Eye (tissue), 1 donor: Measurements from ENCODE around the gene NINJ1.

Experiments
- DNase-seq: peaks from one replicate; pipeline ENCODE4 v3.0.0-alpha.2; 2015

The NINJ1 gene

DNA sequence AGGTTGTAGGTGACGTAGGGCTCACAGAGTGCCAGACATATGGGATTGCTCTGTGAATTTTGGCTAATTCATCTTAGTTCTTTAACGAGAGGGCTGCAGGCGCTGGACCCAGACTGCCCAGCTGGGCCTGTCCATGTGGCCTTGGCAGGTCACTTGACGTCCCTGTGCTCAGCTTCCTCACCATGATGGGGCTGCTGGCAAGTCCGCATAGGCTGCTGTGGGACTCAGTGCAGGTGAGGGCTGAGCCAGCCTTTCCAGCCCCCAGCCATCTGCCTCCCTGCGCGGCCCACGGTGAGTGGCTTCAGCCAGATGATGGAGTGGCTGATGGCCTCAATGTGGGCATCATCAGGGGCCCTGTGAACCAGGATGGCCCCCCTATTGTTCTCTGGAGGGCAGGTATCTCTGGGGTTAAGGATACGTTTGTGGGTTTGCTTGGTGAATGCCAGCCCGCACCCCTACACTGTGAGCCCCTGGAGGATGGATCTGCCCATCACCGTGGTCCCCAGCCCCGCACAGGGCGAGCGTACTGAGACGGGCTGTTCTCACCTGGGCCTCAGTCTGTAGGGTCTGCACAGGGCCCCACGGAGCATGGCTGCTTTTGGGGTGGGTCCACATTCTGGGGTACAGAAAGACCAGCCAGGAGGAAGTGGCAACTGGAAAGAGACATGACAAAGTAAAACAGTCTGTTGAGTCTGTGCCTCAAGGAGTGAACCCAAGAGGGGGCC lies 34.3 kb downstream of the NINJ1 start:
- no peak for DNase-seq

DNA sequence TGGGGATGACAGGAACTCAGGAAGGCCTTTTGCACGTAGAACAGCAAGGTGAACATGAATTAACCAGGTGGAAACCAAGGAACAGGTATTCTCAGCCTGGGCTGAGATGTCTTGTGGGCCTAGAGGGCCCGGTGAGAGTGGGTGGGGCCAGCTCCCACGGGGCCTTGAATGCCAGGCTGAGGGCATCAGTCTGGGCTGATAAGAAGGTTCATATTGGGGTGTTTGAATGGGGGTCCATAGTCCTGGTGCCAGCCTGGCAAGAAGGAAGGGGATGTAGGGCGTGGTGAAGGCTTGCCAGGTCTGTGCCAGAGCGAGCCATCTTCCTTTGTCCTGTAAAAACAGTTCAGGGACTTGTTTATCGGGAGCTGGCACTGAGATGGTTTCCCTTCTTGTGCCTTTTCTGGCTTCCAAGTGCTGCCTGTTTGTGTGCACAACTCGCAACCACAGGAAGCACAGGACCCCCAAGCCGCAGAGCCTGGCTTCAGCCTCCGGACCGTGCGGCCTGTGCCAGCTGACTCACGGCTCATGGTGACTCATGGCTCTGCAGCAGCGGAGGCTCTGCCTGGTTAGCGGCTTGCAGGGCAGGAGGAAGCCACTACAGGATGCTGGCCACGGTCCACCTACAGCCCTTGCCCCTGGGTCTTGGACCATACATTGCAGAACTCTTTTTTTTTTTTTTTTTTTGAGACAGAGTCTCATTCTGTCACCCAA lies 35.7 kb downstream of the NINJ1 start:
- no peak for DNase-seq

DNA sequence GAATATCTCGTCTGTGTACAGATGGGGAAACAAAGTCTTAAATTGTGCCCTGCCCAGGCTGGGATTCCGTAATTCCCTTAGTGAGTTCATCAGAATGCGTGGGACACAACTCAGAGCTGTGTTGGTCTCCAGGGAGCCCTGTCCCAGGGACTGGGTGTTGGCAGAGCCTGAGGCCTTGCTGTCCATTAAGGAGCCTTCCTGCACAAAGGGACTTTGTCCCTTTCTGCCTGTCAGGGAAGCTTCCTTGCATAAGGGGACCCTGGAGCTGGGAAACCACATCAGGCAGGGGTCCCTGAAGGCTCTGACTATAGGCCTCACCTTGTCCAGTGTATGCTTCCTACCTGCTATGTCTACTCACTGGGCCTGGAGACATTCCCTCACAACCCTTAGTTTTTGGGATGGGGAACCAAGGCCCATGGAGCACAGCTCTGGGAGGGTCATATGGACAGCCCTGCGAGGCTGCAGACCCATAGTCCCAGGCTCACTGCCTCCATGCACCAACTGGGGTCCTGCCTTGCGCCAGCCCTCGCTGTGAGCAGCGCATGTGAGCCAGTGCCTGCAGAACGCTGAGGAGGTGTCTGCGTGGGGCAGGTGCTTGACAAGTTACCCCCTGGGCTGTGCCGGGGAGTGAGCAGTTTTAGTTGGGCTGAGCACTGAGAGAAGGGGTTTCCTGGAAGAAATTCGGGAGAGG lies 36.4 kb downstream of the NINJ1 start:
- DNase-seq = no peak

DNA sequence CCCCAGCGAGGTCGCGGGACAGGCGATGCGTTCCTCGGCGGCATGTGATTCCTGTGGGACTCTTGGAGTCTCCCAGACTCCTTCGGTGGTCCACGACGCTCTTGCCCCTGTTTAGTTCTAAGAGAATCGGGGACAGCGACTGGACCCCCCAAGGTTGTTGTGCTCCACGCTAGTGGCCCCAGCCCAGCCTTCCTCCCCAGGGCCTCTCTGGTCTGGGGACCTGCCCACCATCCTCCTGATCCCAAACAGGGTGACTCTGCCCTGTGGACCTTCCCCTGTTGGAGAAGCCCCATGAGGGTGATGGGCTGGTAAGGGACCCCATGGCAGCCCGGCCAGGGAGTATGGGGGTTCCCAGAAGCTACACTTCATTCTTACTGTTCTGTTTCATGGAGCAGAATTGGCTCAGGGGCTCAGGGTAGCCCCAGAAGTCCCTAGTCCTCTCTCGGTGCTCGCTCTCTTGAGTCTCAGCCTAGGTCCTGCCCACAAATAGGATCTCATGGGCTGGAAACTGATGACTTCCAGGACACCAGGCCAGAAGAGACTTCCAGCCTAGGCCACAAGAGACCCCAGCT lies 37.2 kb downstream of the NINJ1 start:
- DNase-seq = no peak

DNA sequence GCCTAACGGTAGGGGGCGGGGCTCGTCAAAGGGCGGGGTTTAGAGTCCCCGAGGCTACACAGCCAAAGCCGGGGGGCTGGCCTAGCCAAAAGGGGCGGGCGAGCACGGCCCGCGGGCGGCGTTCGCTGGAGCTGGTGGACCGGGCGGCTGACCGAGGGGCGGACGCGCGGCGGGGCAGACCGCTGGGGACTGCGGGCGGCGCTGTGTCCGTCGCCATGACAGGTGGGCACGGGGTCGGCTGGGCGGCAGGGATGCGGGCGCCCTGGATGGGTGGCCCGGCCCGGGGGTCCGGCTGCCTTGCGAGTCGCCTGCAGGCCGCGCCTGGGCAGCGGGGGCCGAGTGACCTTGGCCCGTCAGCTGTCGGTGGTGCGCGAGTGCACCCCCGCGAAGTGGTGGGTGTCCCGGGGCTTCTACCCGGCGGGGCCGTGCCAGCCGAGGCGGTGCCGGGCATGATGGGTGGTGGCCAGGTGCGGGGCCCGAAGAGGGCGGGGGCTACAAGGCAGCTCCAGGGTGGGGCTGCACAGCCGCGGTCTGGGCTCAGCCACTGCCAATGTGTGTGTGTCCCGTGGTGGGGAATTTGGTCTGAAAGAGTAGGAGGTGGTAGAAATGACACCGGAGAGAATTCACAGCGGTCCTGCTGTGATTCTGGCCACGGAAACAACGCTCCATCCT lies 37.8 kb downstream of the NINJ1 start, which contains the start of gene CARD19:
Gene CARD19, plus strand, starts transcription at position 87 of the 672 bp plus-strand sequence. Its CDS starts 129 bp downstream, at position 216.
- DNase-seq = no peak

DNA sequence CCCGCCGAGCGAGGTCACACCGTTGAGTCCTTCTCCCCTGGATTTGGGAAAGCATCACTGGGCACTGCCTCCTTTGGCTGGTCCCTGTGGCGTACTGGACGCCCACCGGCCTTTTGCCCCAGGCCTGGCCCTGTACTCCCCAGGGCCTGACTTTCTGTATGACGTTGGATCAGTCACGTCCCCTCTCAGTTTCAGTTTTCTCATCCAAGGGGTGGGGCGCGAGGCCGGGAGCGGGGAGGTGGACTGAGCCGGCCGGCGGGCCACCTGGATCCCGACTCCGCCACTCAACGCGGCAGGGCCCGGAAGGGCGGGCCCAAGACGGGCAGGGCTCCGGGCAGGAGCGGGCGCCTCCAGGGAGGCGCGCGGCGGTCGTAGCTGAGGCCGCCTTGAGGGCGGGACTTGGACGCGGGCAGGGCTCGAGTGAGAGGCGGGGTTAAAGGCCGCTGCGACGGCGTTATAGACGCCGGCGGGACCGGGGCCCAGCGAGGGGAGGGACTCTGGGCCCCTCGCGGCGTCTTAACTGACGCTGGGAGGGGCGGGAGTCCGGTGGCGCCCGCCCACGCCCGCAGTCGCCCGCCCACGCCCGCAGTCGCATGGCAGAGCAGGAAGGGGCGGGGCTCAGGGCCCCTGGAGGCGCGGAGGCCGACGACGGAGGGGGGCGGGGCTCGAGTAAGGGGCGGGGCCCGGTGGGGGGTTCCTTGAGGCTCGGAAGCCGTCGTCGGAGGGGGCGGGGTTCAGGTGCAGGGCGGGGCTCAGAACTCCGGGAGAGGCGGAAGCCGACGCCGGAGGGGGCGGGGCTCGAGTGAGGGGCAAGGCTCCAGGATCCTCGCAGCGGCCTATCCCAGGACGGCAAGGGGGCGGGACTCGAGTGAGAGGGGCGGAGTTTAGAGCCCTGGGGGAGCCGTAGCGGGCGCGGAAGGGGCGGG lies 38.6 kb downstream of the NINJ1 start:
- peak; percentile 100 for DNase-seq

DNA sequence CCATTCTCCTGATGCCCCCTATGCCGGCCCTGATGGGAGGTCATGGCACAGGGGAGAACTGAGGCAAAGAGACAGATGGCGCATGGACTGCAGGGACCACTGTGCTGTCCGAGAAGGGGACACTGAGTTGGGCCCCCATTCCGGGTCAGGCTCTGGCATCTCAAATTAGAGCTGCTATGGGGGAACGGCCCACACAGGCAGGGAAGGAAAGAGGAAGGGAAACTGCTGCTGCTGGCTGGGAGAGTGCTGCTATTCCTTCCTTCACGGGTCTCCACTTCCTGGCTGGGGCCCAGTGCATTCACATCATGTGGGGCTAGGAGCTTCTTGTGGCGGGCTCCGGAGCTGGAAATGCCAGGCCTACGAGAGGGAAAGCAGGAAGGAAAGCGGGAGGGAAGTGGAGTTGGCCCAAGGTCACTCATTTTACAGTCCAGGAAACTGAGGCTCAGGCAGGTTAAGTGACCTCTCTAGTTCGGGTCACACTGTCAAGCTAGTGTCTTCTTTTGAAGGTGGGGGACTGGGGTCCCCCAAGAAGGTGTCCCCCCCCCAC lies 39.3 kb downstream of the NINJ1 start:
- DNase-seq = peak; percentile 55

DNA sequence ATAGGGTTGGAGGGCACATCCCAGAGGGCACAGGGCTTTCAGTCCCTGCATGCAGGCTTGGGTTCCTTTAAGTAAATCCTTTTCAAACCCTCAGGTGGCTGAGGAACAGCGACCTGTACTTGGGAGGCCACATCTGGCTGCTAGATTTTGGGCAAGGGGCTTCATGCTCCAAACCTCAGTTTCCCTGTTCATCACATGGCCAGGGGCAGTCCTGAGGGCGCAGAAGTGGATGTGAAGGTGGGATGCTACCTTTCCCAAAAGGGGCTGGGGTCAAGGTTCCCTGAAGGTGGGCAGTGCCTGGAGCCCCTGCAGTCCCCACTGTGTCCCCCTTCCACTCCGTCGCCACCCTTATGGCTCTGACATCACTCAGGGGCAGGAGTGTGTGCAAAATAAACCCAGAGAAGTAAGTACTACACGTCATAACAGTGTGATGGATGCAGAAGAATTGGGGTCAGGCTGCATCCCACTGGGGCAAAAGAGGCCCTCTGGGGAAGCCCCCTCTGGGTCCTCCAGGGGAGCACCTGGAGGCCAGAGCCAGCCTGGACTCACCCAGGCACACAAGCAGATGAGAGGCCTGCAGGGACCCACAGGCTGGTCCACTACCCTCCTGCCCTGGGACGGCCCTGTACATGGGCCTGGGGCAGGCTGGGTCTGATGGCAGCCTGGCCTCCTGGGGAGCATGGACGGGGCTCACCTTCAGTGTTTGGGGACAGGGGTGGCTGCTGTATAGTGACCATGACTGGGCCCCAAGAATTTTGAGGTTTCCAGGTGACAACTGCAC lies 40.0 kb downstream of the NINJ1 start:
- no peak for DNase-seq

DNA sequence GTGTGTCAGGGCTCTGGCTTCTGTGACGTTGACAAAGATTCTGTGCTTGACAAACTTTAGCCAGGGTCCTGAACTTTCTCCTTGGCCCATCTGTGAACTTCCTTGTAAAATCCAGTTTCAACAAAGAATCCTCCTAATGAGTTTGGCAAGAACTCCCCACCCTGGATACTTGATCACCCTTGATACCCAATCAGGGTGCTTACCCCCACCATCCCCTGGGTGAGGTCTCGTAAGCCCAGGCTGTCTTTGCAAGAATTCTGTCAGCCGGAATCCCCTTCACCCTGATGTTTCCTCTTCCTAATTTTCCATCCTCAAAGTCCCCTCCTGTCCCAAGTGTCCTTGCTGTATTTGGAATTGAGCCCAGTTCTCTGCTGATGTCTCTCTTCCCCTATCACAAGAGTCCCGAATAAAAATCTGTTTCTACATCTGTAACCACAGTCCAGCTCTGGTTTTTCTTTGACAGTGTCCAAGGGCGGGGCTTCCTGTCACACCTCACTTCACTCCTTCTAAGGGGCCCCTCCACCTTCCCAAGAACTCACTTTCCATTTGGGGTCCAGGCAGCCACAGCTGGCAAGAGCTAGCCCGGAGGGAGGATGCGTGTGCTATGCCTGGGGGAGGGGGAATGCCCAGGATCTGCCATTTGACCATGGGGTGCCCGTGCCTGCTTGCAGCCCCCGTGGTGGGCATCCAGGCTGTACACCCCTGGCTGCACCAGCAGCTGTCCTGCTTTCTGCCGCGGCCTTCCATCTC lies 40.7 kb downstream of the NINJ1 start:
- peak; percentile 51 for DNase-seq

DNA sequence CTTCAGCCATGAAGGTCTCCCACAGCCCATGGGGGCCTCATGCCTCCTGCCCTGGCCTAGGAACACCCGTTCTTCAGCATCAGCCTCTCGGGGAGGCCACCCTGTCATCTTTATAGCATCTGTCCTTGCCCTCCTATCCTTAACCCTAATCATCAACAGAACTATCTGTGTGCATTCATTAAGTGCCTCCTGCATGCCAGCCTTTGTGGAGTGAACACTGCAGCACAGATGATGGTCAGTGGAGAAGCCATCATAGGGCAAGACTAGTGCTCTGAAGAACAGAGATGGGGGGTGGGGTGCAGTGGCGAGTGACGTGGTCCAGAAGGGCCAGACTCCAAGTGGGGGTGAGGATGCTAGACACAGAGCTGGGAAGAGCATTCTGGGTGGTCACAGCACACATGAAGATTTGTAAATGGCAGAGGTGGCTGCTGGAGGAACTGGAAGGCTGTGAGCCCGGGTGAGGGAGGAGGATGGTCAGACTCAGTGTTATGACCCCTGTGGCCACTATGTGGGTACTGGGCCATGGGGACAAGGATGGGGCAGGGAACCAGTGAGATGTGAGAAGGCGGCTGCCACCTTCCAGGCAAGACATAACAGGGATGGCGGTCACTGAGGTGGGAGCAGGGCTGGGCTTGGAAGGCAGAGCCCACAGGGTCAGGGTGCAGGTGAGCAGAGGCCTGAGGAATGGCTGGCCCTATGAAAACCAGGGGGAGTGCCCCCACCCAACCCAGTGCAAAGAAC lies 41.6 kb downstream of the NINJ1 start:
- no peak for DNase-seq

DNA sequence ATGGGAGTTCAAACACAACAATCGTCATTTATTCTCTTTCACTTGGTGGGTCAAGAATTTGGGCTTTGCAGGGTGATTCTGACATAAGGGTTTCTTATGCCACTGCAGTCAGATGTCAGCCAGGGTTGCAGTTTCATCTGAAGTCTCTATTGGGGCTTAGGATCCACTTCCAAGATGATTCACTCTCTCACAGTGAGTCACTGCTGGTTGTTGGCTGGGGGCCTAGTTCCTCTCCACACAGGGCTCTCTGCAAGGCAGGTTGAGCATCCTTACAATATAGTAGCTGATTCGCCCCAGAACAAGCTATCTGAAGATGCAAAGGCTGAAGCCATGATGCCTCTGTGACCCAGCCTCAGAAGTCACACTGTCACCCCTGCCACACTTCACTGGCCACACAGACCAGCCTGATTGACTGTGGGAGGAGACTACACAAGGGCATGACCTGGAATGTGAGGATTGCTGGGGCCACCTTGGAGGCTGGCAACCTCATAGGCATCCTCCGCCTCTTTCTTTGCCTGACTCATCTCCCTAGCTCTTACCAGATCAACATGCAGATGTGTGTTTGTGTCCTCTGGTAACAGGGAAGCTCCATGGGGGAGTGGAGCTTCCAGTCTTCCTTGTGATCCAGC lies 42.5 kb downstream of the NINJ1 start:
- no peak for DNase-seq

DNA sequence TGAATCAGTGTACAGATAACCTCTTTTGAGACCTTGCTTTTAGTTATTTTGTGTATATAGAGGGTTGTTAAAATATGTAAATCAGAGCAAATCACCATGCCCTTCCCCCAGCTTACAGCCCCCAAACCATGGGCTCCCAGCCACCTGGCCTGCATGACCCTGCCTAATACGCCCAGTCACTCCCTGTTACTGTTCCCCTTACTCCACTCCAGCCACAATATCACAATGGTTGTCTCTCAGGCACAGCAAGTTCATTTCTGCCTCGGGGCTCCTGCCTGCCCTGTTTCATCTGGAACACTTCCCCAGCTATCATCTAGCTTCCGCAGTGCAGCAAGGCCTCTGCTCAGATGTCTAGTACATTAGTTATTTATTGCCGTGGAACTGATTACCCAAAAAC lies 43.0 kb downstream of the NINJ1 start:
- DNase-seq = no peak

DNA sequence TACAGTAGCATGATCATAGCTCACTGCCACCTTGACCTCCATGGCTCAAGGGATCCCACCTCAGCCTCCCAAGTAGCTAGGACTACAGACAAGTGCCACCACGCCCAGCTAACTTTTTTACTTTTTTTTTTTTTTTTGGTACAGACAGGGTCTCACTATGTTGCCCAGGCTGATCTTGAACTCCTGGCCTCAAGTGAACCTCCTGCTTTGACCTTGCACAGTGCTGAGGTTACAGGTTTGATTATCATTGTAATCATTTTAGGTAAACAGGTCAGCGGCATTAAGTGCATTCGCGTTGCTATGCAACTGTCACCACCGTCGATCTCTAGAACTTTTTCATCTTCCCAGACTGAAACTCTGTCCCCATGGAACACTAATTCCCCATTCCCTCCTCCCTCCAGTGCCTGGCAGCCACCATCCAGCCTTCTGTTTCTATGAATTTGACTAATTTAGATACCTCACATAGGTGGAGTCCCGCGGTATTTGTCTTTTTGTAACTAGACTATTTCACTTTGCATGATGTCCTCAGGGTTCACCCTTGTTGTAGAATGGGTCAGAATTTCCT lies 43.9 kb downstream of the NINJ1 start:
- no peak for DNase-seq

DNA sequence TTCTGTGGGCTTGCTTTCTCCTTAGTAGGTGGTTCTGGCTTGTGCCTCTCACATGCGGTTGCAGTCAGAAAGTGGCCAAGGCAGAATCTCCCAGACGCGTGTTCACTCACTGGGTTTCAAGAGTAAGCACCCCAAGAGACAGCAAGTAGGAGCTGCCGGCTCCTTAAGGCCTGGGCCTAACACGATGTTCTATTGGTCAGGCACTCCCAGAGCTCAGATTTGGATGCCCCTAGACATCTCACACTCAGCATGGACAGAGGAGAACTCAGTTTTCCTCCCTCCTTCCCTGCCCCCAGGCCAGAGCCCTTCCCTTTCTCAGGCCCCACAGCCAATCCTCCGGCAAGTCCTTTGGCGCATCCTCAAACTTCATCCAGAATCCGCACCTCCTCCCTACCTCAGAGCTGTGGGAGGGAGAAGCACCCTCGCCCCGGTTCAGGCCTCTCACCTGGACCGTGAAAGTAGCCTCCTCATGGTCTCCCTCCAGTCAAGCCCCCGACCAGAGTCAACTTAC lies 44.5 kb downstream of the NINJ1 start:
- DNase-seq = no peak

DNA sequence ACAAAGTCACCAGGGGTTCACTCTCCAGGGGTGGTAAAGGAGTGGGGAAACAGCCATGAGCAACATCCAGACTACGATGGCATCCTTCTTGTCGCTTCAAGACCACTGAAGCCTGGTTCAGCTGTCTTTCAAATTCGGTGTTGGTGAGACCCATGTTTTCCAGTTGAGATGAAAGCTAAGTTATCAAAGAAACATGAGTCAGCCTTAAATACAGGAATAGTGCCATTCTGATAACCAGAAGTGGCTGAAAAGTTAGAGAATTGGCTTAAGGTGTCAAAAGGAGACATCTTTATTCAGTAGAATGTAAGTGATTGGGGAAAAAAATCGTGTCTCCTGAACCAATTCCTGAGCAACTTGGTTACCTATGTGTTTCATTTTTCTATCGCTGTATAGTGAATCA lies 45.0 kb downstream of the NINJ1 start:
- no peak for DNase-seq

DNA sequence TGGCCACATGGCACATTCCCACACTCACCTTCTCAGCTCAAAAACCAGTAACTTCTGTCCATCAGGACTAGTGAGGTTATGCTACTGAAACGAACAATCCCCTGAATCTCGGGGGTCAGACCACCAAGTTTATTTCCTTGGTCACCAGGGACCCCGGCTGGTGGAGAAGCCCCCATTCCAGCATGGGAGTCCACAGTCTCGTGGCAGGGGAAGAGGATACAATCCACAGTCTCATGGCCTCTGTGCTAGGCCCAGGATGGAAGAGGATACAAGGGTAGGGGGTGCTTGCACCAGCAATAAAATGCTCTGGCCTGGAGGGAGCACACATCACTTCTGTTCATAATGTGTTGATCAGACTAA lies 45.4 kb downstream of the NINJ1 start:
- DNase-seq = no peak

DNA sequence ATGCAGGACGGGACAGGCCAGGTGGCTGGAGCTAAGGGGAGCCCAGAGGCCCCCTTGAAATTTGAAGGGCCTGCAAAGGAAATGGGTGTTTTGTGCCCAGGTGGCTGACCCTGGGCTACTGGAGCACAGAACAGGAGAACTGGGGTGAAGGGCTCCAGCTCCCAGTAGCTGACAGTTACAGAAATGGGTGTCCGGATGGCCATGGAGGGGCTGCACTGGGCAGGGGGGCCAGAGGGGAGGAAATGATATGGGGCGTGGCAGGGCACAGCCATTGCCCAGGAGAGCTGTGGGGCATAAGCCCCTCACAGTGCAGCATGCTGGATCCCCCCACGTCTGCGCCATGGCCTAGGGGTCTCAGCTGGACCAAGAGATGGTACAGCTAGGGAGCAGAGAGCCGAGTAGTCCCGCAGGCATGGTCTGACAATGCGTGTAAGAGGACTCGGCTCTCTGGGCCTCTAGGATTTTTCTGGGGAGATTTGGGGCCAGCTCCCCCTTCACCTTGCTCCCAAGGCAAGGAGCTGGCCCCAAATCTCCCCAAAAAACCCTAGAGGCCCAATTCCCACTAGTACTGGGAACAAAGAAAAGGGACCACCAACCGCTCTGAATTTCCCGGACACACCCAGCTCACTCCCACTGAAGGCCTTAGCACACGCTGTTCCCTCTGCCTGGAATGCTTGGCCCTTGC lies 45.9 kb downstream of the NINJ1 start:
- no peak for DNase-seq
